ENCODE results near the gene DNAL4. TPM values are rescaled to one million over a fixed set of nuclear protein-coding genes. Genes with fewer than 3 reads are reported as not detected.

DNAL4 gene
- polyA plus RNA-seq, 2 of the 4 experiments (the other 2 are of a cell fraction) = 7.7 to 9.8 TPM

GRCh38 chr22:38738475-38739070 is 55.4 kb downstream of the DNAL4 start:
- ATAC-seq (no peak), FAIRE-seq (no peak), DNase-seq (ENCODE audit: low read depth in 1 of 2, low spot score in 1 of 2) (no peak)
- Histone ChIP-seq H3K9me3 (no peaks in the 10 kb centered on the region), H3K4me2 (no peak overlapping the region), H3K27ac (no peak overlapping the region), H3K4me3 (no peak overlapping the region), H3K4me1 (no peaks in the 10 kb centered on the region)
- POLR2A ChIA-PET = no interaction called here
- WGBS (ENCODE audit: missing lambda C conversion rate) = 95% methylated on average over 17 of the region's 18 CpGs
- CTCF ChIA-PET = interaction anchor here (1.1 to 7.4 kb wide), 3 partner anchors 9 to 28 kb away, joined by 3 to 69 read pairs (median 10); no protein-coding TSS in a partner anchor
- TF ChIP-seq EHF (CRISPR knock-in tag; IDR thresholded peaks at IDR 0.05) (no peak), ESRRA (IDR thresholded peaks at IDR 0.05; ENCODE audit: borderline replicate concordance, low read length) (no peak), PHF8 (IDR thresholded peaks at IDR 0.05; ENCODE audit: borderline replicate concordance, low read depth) (no peak), RARB (CRISPR knock-in tag; IDR thresholded peaks at IDR 0.05) (no peak), HOXB5 (CRISPR knock-in tag; IDR thresholded peaks at IDR 0.05) (no peak), MYC (IDR thresholded peaks at IDR 0.05; ENCODE audit: borderline replicate concordance, low read length) (no peak), EHMT2 (IDR thresholded peaks at IDR 0.05; ENCODE audit: low read depth) (no peak), MAZ (IDR thresholded peaks at IDR 0.05; ENCODE audit: borderline replicate concordance, low read depth, low read length) (no peak), E2F6 (IDR thresholded peaks at IDR 0.05; ENCODE audit: borderline replicate concordance, low read depth) (no peak), TFCP2L1 (CRISPR knock-in tag; IDR thresholded peaks at IDR 0.05) (no peak), ZNF302 (CRISPR knock-in tag; IDR thresholded peaks at IDR 0.05) (no peak), RCOR1 (IDR thresholded peaks at IDR 0.05; ENCODE audit: low read depth, low read length) (no peak)

GRCh38 chr22:38737302-38738060 is 56.5 kb downstream of the DNAL4 start:
- no peaks in the 10 kb centered on the region for H3K4me1 ChIP-seq
- no peak for DNase-seq (ENCODE audit: low read depth in 1 of 2, low spot score in 1 of 2)
- H3K27ac ChIP-seq = no peak overlapping the region
- CTCF ChIA-PET = interaction anchor here (0.6 to 7.4 kb wide), 2 partner anchors 14 to 34 kb away, joined by 3 to 69 read pairs; no protein-coding TSS in a partner anchor
- WGBS (ENCODE audit: missing lambda C conversion rate) = 86% methylated on average over 21 of the region's 21 CpGs
- no peaks in the 10 kb centered on the region for H3K9me3 ChIP-seq
- no peak overlapping the region for H3K4me2 ChIP-seq
- no peak overlapping the region for H3K4me3 ChIP-seq
- no peak for FAIRE-seq
- TF ChIP-seq E2F6 (IDR thresholded peaks at IDR 0.05; ENCODE audit: borderline replicate concordance, low read depth) = no peak
- TF ChIP-seq MAX (IDR thresholded peaks at IDR 0.05) = no peak
- TF ChIP-seq GATA3 (IDR thresholded peaks at IDR 0.05; ENCODE audit: borderline replicate concordance) = no peak
- no peak for TF ChIP-seq BHLHE40 (IDR thresholded peaks at IDR 0.05; ENCODE audit: low read depth, low read length)
- TF ChIP-seq RARB (CRISPR knock-in tag; IDR thresholded peaks at IDR 0.05) = no peak
- no peak for TF ChIP-seq MAZ (IDR thresholded peaks at IDR 0.05; ENCODE audit: borderline replicate concordance, low read depth, low read length)
- no peak for TF ChIP-seq EHF (CRISPR knock-in tag; IDR thresholded peaks at IDR 0.05)
- no peak for TF ChIP-seq TFCP2L1 (CRISPR knock-in tag; IDR thresholded peaks at IDR 0.05)
- no peak for TF ChIP-seq RAD21 (conservative IDR thresholded peaks at IDR 0.05 in 1 of 2, IDR thresholded peaks at IDR 0.05 in 1 of 2)
- no peak for TF ChIP-seq CEBPB (IDR thresholded peaks at IDR 0.05)
- no peak for TF ChIP-seq ELK1 (IDR thresholded peaks at IDR 0.05; ENCODE audit: low read depth, low read length)
- TF ChIP-seq ZC3H11A (IDR thresholded peaks at IDR 0.05) = no peak
- no peak for TF ChIP-seq PHF8 (IDR thresholded peaks at IDR 0.05; ENCODE audit: borderline replicate concordance, low read depth)
- TF ChIP-seq NR3C1 (IDR thresholded peaks at IDR 0.05) = no peak
- no peak for TF ChIP-seq CBX8 (IDR thresholded peaks at IDR 0.05)
- no peak for TF ChIP-seq JUN (IDR thresholded peaks at IDR 0.05)
- TF ChIP-seq CBX2 (IDR thresholded peaks at IDR 0.05; ENCODE audit: borderline replicate concordance, low read depth) = no peak
- no peak for TF ChIP-seq HEYL (CRISPR knock-in tag; IDR thresholded peaks at IDR 0.05)
- TF ChIP-seq KDM5A (IDR thresholded peaks at IDR 0.05) = no peak
- ATAC-seq = no peak
- POLR2A ChIA-PET = no interaction called here
